ENCODE results near the gene NUPR2. TPM values are rescaled to one million over a fixed set of nuclear protein-coding genes. Genes with fewer than 3 reads are reported as not detected.
"Not testable (repeated sequence)": the region's sequence is repeated elsewhere in the genome, so short reads cannot be mapped to it uniquely, and the experiment has no call there.

Gene NUPR2
- total and polyA plus RNA-seq, 7 donors, result not detected

DNA sequence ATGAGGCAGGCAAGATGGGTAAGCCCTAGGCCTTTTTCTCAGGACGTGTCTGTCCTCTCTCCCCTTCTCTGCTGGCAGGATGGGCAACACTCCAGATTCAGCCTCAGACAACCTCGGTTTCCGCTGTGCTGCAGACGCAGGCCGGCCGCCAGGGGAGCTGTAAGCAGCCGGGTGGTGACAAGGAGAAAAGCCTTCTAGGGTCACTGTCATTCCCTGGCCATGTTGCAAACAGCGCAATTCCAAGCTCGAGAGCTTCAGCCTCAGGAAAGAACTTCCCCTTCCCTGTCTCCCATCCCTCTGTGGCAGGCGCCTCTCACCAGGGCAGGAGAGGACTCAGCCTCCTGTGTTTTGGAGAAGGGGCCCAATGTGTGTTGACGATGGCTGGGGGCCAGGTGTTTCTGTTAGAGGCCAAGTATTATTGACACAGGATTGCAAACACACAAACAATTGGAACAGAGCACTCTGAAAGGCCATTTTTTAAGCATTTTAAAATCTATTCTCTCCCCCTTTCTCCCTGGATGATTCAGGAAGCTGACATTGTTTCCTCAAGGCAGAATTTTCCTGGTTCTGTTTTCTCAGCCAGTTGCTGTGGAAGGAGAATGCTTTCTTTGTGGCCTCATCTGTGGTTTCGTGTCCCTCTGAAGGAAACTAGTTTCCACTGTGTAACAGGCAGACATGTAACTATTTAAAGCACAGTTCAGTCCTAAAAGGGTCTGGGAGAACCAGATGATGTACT lies 36.6 kb downstream of the NUPR2 start:
- TF ChIP-seq, protein P1, sequence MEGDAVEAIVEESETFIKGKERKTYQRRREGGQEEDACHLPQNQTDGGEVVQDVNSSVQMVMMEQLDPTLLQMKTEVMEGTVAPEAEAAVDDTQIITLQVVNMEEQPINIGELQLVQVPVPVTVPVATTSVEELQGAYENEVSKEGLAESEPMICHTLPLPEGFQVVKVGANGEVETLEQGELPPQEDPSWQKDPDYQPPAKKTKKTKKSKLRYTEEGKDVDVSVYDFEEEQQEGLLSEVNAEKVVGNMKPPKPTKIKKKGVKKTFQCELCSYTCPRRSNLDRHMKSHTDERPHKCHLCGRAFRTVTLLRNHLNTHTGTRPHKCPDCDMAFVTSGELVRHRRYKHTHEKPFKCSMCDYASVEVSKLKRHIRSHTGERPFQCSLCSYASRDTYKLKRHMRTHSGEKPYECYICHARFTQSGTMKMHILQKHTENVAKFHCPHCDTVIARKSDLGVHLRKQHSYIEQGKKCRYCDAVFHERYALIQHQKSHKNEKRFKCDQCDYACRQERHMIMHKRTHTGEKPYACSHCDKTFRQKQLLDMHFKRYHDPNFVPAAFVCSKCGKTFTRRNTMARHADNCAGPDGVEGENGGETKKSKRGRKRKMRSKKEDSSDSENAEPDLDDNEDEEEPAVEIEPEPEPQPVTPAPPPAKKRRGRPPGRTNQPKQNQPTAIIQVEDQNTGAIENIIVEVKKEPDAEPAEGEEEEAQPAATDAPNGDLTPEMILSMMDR (IDR thresholded peaks at IDR 0.05), result peak; percentile 83
- 1 to 10% (median 9%) methylated on average over 12 of the region's 12 CpGs for WGBS, 3 donors
- intact Hi-C loops (cut with DNase I), result loop anchor here (2.0 to 10.0 kb wide), 4 partner anchors 13 to 645 kb away; partner anchors contain the start of genes PHKG1 (in 1 of the 2) and ZNF713 (in 1 of the 2)
- DNase-seq (peak; percentile 87 to 96), ATAC-seq (peak; percentile 82 to 86 (median 82))
- Histone ChIP-seq H3K4me3 (no peak overlapping the region), H3K27ac (peak overlapping the region; percentile 74), H3K4me1 (peaks cover 53% of the 10 kb centered on the region), H3K36me3 (ENCODE audit: insufficient read depth in 1 of 2, low read depth in 1 of 2) (peaks cover 0 to 21% of the 10 kb centered on the region in 2 donors), H3K9me3 (no peaks in the 10 kb centered on the region), H3K27me3 (ENCODE audit: insufficient read depth in 3 of 3, low read length in 2 of 3) (no peaks in the 10 kb centered on the region)

DNA sequence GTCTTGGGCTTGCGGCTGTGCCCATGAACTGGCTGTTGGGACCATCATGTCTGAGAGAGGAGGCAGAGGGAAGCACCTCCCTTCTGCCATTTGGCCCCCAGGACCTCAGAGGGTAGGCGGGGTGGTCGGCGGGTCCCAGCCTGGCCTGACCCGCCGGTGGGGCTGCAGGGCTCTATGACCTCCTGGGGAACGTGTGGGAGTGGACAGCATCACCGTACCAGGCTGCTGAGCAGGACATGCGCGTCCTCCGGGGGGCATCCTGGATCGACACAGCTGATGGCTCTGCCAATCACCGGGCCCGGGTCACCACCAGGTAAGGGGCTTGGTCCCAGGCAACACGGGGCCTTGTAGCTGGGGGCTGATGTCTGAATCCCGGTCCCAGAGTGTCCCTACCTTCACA lies 38.0 kb downstream of the NUPR2 start:
- 72 to 82% (median 76%) methylated on average over 15 to 16 of the region's 16 CpGs for WGBS, 3 donors
- ATAC-seq (no peak), DNase-seq (no peak)
- Histone ChIP-seq H3K4me1 (peaks cover 40% of the 10 kb centered on the region), H3K36me3 (ENCODE audit: insufficient read depth in 1 of 2, low read depth in 1 of 2) (peaks cover 0 to 27% of the 10 kb centered on the region in 2 donors), H3K27me3 (ENCODE audit: insufficient read depth in 3 of 3, low read length in 2 of 3) (no peaks in the 10 kb centered on the region), H3K27ac (peak overlapping the region; percentile 74), H3K4me3 (no peak overlapping the region), H3K9me3 (no peaks in the 10 kb centered on the region)
- TF ChIP-seq, protein P1 (IDR thresholded peaks at IDR 0.05), result no peak
- intact Hi-C loops (cut with DNase I), result loop anchor here (2.0 to 10.0 kb wide), 4 partner anchors 15 to 643 kb away; partner anchors contain the start of genes PHKG1 (in 1 of the 2) and ZNF713 (in 1 of the 2)

DNA sequence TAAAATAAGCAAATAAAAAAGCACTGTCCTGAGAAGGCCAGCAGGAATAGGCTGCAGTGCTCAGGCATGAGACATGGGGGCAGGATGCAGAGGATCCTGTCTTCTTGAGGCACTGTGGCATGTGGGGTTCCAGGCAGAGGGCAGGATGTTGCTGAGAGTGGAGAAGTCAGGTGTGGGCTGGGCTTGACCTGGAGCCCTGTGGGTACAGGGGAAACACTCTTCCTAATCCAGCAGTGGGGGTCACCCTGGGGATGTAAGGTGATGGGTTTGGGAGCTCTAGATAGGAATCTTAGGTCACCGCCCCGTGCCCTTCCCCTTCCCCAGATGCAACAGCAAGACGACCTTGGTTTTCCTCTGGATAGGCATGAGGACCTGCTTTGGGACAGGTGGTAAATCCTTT lies 38.5 kb downstream of the NUPR2 start:
- peaks cover 0 to 32% of the 10 kb centered on the region in 2 donors for H3K36me3 ChIP-seq (ENCODE audit: insufficient read depth in 1 of 2, low read depth in 1 of 2)
- H3K9me3 ChIP-seq, result no peaks in the 10 kb centered on the region
- DNase-seq (no peak), ATAC-seq (no peak)
- intact Hi-C loops (cut with DNase I), result loop anchor here (2.0 to 10.0 kb wide), 4 partner anchors 15 to 643 kb away; partner anchors contain the start of genes PHKG1 (in 1 of the 2) and ZNF713 (in 1 of the 2)
- WGBS, 3 donors, result 80 to 97% (median 85%) methylated on average over 3 of the region's 3 CpGs
- no peak overlapping the region for H3K4me3 ChIP-seq
- no peaks in the 10 kb centered on the region for H3K27me3 ChIP-seq (ENCODE audit: insufficient read depth in 3 of 3, low read length in 2 of 3)
- peaks cover 35% of the 10 kb centered on the region for H3K4me1 ChIP-seq
- TF ChIP-seq, protein P1 (IDR thresholded peaks at IDR 0.05), result no peak
- H3K27ac ChIP-seq, result peak overlapping the region; percentile 74

DNA sequence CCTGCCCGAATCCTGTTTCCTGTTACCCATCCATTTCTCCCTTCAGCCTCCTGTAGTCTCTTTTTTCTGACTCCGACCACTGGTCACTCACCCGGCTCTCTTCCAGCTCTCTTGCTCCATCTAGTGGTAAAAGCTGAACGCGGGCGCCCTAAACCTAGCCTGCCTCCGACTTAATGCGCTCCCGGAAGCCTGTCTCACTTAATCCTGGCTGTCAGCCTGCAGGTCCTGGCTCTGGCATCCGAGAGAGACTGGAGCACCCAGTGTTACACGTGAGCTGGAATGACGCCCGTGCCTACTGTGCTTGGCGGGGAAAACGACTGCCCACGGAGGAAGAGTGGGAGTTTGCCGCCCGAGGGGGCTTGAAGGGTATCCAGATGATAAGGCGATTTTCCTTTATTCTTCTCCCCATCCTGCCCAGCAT lies 41.8 kb downstream of the NUPR2 start:
- 10 to 16% (median 11%) methylated on average over 19 of the region's 19 CpGs for WGBS, 3 donors
- H3K9me3 ChIP-seq, result no peaks in the 10 kb centered on the region
- H3K4me1 ChIP-seq, result peaks cover 12% of the 10 kb centered on the region
- H3K27me3 ChIP-seq (ENCODE audit: insufficient read depth in 3 of 3, low read length in 2 of 3), result no peaks in the 10 kb centered on the region
- intact Hi-C loops (cut with DNase I), result loop anchor here (1.0 to 10.0 kb wide), 5 partner anchors 70 to 640 kb away; partner anchors contain the start of gene ZNF713 (in 1 of the 2)
- H3K27ac ChIP-seq, result peak overlapping the region; percentile 27
- no peak overlapping the region for H3K4me3 ChIP-seq
- ATAC-seq (peak; percentile 85 to 91 (median 88)), DNase-seq (peak; percentile 79 to 89)
- TF ChIP-seq, protein P1 (IDR thresholded peaks at IDR 0.05), result peak; percentile 87
- H3K36me3 ChIP-seq (ENCODE audit: insufficient read depth in 1 of 2, low read depth in 1 of 2), result peaks cover 5 to 52% of the 10 kb centered on the region in 2 donors

DNA sequence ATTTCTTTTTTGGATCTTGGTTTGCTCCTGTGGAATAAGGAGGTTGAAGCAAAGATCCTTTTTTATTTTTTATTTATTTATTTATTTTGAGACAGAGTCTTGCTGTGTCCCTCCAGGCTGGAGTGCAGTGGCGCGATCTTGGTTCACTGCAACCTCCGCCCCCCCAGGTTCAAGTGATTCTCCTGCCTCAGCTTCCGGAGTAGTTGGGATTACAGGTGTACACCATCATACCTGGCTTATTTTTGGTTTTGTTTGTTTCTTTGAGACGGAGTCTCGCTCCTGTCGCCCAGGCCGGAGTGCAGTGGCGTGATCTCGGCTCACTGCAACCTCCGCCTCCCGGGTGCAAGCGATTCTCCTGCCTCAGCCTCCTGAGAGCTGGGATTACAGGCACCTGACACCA lies 49.8 kb downstream of the NUPR2 start:
- intact Hi-C loops (cut with DNase I), result loop anchor here in 1 of 2 donors (2.0 kb wide), 1 partner anchor 34 kb away; no protein-coding TSS in a partner anchor
- not testable (repeated sequence) for ATAC-seq; DNase-seq; H3K9me3 ChIP-seq; H3K4me3 ChIP-seq; H3K27ac ChIP-seq; H3K27me3 ChIP-seq (ENCODE audit: insufficient read depth in 3 of 3, low read length in 2 of 3); H3K4me1 ChIP-seq
- 95 to 97% (median 96%) methylated on average over 13 of the region's 13 CpGs for WGBS, 3 donors
- peaks cover 5 to 67% of the 10 kb centered on the region in 2 donors for H3K36me3 ChIP-seq (ENCODE audit: insufficient read depth in 1 of 2, low read depth in 1 of 2)
